ENCODE results near the gene ADAM23. TPM values are rescaled to one million over a fixed set of nuclear protein-coding genes. Genes with fewer than 3 reads are reported as not detected.
"Not testable (repeated sequence)": the region's sequence is repeated elsewhere in the genome, so short reads cannot be mapped to it uniquely, and the experiment has no call there.

The ADAM23 gene
- 6.9 to 8.6 TPM (median 8.5 TPM) in 3 replicates for total RNA-seq

DNA sequence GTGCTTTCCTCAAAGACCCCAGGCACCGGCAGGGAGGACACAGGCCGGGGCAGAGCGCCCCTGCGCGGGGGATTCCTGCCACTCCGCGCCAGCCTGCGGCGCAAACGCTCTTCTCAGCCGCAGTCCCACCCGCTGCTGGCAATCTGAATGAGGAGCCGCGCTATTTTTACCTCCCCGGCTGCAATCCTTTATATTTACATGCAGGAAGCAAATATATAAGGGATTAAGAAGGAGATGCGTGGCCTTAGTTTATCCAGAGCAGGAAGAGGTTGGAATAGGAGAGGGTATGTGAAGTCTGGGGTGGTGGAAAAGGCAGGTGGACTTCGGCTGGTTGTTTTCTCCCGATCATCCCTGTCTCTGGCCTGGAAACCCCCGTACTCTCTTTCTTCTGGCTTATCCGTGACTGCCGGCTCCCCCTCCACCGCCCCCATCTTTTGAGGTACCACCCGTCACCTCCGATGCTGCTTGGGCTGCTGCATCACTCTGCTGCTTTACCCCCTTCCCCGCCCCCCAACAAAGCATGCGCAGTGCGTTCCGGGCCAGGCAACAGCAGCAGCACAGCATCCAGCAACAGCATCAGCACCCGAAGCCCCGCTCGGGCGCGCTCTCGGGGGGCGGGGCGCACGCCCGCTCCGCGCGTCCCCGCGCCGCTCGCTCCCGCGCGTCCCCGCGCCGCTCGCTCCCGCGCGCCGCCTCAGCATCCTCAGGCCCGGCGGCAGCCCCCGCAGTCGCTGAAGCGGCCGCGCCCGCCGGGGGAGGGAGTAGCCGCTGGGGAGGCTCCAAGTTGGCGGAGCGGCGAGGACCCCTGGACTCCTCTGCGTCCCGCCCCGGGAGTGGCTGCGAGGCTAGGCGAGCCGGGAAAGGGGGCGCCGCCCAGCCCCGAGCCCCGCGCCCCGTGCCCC is at the start of gene ADAM23:
Gene ADAM23 (plus strand): TSS at position 700 of the 902 bp plus-strand sequence. CDS start 335 bp downstream, outside the sequence.
- Mint-ChIP-seq H3K4me3 (peak within 1 kb of the TSS; percentile 80), H3K27me3 (ENCODE audit: low read depth) (peaks cover 88% of the 10 kb centered on the region), H3K27ac (no peak within 1 kb of the TSS), H3K36me3 (no peaks in the 10 kb centered on the region), H3K9me3 (no peaks in the 10 kb centered on the region), H3K4me1 (peaks cover 18% of the 10 kb centered on the region)
- peak; percentile 33 to 66 for DNase-seq (ENCODE audit: low spot score in 2 of 2, unreplicated experiment in 2 of 2)
- TF ChIP-seq, protein P1, sequence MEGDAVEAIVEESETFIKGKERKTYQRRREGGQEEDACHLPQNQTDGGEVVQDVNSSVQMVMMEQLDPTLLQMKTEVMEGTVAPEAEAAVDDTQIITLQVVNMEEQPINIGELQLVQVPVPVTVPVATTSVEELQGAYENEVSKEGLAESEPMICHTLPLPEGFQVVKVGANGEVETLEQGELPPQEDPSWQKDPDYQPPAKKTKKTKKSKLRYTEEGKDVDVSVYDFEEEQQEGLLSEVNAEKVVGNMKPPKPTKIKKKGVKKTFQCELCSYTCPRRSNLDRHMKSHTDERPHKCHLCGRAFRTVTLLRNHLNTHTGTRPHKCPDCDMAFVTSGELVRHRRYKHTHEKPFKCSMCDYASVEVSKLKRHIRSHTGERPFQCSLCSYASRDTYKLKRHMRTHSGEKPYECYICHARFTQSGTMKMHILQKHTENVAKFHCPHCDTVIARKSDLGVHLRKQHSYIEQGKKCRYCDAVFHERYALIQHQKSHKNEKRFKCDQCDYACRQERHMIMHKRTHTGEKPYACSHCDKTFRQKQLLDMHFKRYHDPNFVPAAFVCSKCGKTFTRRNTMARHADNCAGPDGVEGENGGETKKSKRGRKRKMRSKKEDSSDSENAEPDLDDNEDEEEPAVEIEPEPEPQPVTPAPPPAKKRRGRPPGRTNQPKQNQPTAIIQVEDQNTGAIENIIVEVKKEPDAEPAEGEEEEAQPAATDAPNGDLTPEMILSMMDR (IDR thresholded peaks at IDR 0.05; ENCODE audit: unreplicated experiment) = no peak

DNA sequence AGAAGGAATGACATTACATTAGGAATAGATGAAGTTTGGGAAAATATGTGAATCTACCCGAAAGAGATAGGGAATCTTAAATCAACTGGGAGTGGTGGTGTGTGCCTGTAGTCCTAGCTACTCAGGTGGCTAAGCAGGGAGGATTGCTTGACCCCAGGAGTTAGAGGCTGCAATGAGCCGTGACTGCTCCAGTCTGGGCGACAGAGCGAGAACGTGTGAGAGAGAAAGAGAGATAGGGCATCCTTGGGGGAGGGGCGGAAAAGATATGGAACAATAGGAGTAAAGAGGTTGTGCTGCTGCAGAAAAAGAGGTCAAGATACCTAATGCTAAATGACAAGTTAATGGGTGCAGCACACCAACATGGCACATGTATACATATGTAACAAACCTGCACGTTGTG is 47.1 kb upstream of the ADAM23 start:
- no peak overlapping the region for H3K4me3 Mint-ChIP-seq
- TF ChIP-seq, protein P1 (IDR thresholded peaks at IDR 0.05; ENCODE audit: unreplicated experiment) = no peak
- H3K4me1 Mint-ChIP-seq = no peaks in the 10 kb centered on the region
- H3K36me3 Mint-ChIP-seq = no peaks in the 10 kb centered on the region
- peaks cover 21% of the 10 kb centered on the region for H3K9me3 Mint-ChIP-seq
- H3K27ac Mint-ChIP-seq = no peak overlapping the region
- no peak for DNase-seq (ENCODE audit: low spot score in 2 of 2, unreplicated experiment in 2 of 2)
- peaks cover 2% of the 10 kb centered on the region for H3K27me3 Mint-ChIP-seq (ENCODE audit: low read depth)

- H3K4me3 Mint-ChIP-seq; DNase-seq (ENCODE audit: low spot score in 2 of 2, unreplicated experiment in 2 of 2); H3K4me1 Mint-ChIP-seq; H3K36me3 Mint-ChIP-seq; H3K27me3 Mint-ChIP-seq (ENCODE audit: low read depth); H3K27ac Mint-ChIP-seq: not testable (repeated sequence)
- peaks cover 18% of the 10 kb centered on the region for H3K9me3 Mint-ChIP-seq
Observed at GRCh38 chr2:206402956-206403569, 40.3 kb upstream of the ADAM23 start.

DNA sequence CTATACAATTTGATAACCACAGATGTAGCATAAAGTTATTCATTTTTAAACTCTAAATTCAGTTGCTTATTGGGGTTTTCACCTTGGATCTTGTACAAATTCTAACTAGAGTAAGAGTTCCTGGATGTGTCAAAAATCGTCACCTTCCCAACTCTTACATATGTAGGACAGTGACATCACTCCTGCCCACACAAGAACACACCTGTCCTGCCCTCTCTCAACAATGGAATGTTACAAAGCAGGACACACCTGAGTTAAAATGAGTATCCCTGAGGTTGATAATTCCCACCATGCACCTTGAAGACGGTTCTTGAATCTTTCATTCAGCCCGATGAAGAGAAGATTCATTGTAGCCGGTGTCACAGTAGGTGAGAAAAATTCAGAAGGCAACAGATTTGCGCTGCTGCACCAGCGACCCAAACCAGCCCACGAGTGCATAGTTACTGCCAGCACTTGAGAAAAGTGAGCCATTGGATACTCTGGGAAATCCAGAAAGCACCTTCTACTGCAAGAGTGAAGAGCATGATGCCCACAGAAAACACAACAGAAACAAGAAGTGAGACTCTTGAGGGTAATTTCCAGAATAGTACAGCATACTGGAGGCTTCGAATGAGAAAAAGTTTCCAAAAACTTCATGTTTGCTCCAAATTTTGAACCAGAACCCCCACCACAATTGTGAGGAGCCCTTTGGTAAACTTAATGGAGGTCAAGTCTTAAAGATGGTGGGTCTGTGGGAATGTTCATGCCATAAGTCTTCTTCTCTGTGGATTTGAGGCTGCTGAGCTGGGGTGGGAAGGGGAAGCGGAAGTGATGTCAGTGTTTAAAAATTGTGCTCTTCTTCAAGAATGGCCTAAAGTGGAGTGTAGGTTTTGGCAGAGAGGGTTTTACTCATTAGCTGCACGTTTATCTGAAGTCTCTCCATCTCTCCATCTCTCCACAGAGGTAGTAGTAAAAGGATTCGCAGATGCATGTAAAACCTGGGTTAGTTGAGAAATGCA is 34.7 kb upstream of the ADAM23 start:
- H3K27me3 Mint-ChIP-seq (ENCODE audit: low read depth) = peaks cover 19% of the 10 kb centered on the region
- H3K4me3 Mint-ChIP-seq = no peak overlapping the region
- TF ChIP-seq, protein P1 (IDR thresholded peaks at IDR 0.05; ENCODE audit: unreplicated experiment) = no peak
- peaks cover 12% of the 10 kb centered on the region for H3K9me3 Mint-ChIP-seq
- no peak for DNase-seq (ENCODE audit: low spot score in 2 of 2, unreplicated experiment in 2 of 2)
- H3K27ac Mint-ChIP-seq = no peak overlapping the region
- H3K4me1 Mint-ChIP-seq = no peaks in the 10 kb centered on the region
- no peaks in the 10 kb centered on the region for H3K36me3 Mint-ChIP-seq

- Mint-ChIP-seq H3K4me1 (no peaks in the 10 kb centered on the region), H3K4me3 (no peak overlapping the region), H3K27ac (no peak overlapping the region), H3K27me3 (ENCODE audit: low read depth) (peaks cover 32% of the 10 kb centered on the region), H3K36me3 (no peaks in the 10 kb centered on the region), H3K9me3 (peaks cover 18% of the 10 kb centered on the region)
- DNase-seq (ENCODE audit: low spot score in 2 of 2, unreplicated experiment in 2 of 2) = no peak
- TF ChIP-seq, protein P1 (IDR thresholded peaks at IDR 0.05; ENCODE audit: unreplicated experiment) = no peak
Observed at GRCh38 chr2:206410714-206411113, 32.6 kb upstream of the ADAM23 start.
